HEK293T (cell line): ENCODE data around the gene STK40.

Experiments used
- CTCF ChIA-PET: fragments of 350-600 bp; formaldehyde crosslinking; extraction: SDS; loops from one replicate; lab custom pipeline; 2021; ENCODE audit warnings: antibody characterized with exemption, inconsistent platforms; lab: Yijun Ruan, JAX
- POLR2A ChIA-PET: fragments of 350-600 bp; formaldehyde crosslinking; extraction: SDS; loops from one replicate; lab custom pipeline; 2020; ENCODE audit warnings: antibody characterized with exemption, inconsistent platforms; lab: Yijun Ruan, JAX
- DNase-seq: peaks from one replicate; pipeline ENCODE4 v3.0.0; 2012; ENCODE audit warnings: mixed read lengths; ENCODE audit errors: extremely low spot score
- ARNT ChIP-seq: fragments of 450-650 bp; IDR thresholded peaks from 2 replicates; pipeline ENCODE4 v1.6.1; 2017; ENCODE audit warnings: mild to moderate bottlenecking
- BHLHE40 ChIP-seq: fragments of 450-650 bp; IDR thresholded peaks from 2 replicates; pipeline ENCODE4 v1.6.1; 2016; ENCODE audit warnings: mild to moderate bottlenecking, moderate library complexity, borderline replicate concordance
- CTBP1 ChIP-seq: fragments of 450-650 bp; IDR thresholded peaks from 2 replicates; pipeline ENCODE4 v1.6.1; 2016; ENCODE audit warnings: borderline replicate concordance
- ELF4 ChIP-seq: fragments of 450-650 bp; IDR thresholded peaks from 2 replicates; pipeline ENCODE4 v1.6.1; 2017; ENCODE audit warnings: antibody characterized with exemption
- FOXA1 ChIP-seq: fragments of 450-650 bp; IDR thresholded peaks from 2 replicates; pipeline ENCODE4 v1.6.1; 2016; ENCODE audit warnings: mild to moderate bottlenecking
- FOXK2 ChIP-seq: fragments of 450-650 bp; IDR thresholded peaks from 2 replicates; pipeline ENCODE4 v1.6.1; 2016; ENCODE audit warnings: mild to moderate bottlenecking
- FOXM1 ChIP-seq: fragments of 450-650 bp; IDR thresholded peaks from 2 replicates; pipeline ENCODE4 v1.6.1; 2017; ENCODE audit warnings: mild to moderate bottlenecking, borderline replicate concordance
- HDGF ChIP-seq: fragments of 450-650 bp; IDR thresholded peaks from 2 replicates; pipeline ENCODE4 v1.6.1; 2017; ENCODE audit warnings: antibody characterized with exemption, borderline replicate concordance
- L3MBTL2 ChIP-seq: fragments of 450-650 bp; conservative IDR thresholded peaks from 2 replicates; pipeline ENCODE4 v1.6.1; 2016; ENCODE audit warnings: mild to moderate bottlenecking
- LEF1 ChIP-seq: fragments of 450-650 bp; IDR thresholded peaks from 2 replicates; pipeline ENCODE4 v1.6.1; 2017; ENCODE audit warnings: mild to moderate bottlenecking, borderline replicate concordance
- NFRKB ChIP-seq: fragments of 450-650 bp; IDR thresholded peaks from 2 replicates; pipeline ENCODE4 v1.6.1; 2016; ENCODE audit warnings: mild to moderate bottlenecking, moderate library complexity
- SP1 ChIP-seq: fragments of 450-650 bp; IDR thresholded peaks from 2 replicates; pipeline ENCODE4 v1.6.1; 2017
- SUZ12 ChIP-seq: fragments of 450-650 bp; IDR thresholded peaks from 2 replicates; pipeline ENCODE4 v1.6.1; 2016; ENCODE audit warnings: mild to moderate bottlenecking
- TARDBP ChIP-seq: fragments of 450-650 bp; IDR thresholded peaks from 2 replicates; pipeline ENCODE4 v1.6.1; 2016
- ZNF384 ChIP-seq: fragments of 450-650 bp; IDR thresholded peaks from 2 replicates; pipeline ENCODE4 v1.6.1; 2016
- TF ChIP-seq, protein P1 (sequence below): fragments of 450-650 bp; IDR thresholded peaks from 2 replicates; pipeline ENCODE4 v1.6.1; 2016

Gene STK40

DNA sequence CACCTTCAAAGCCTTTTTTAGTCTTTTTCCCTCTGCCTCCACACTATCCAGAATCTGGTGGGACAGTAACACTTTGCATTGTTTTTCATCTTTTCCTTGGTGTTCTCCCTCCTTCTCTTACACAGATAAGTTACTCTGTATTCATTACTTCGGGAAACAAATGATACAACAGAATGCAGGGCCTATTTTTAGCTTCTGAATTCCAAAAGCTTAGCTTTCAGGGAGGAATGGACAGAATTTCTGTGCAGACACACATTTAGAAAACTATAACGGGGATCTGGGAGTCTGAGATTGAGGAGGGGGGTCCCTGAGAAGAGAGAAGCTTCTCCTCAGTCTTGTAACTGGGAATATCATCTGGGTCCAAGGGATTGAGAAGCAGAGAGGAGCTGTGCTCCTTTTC is 3.5 kb upstream of the STK40 start:
- ChIA-PET CTCF (no interaction called here), POLR2A (interaction anchor here (1.7 to 3.9 kb wide), 2 partner anchors 10 to 75 kb away, joined by 7 to 147 read pairs; partner anchors contain the start of genes LSM10 and MRPS15)
- TF ChIP-seq HDGF = no peak
- no peak for TF ChIP-seq L3MBTL2
- TF ChIP-seq CTBP1 = no peak
- TF ChIP-seq ELF4 = no peak
- TF ChIP-seq SP1 = no peak
- no peak for TF ChIP-seq FOXA1
- no peak for TF ChIP-seq BHLHE40
- no peak for TF ChIP-seq LEF1
- TF ChIP-seq TARDBP = no peak
- TF ChIP-seq FOXM1 = no peak
- TF ChIP-seq, protein P1, sequence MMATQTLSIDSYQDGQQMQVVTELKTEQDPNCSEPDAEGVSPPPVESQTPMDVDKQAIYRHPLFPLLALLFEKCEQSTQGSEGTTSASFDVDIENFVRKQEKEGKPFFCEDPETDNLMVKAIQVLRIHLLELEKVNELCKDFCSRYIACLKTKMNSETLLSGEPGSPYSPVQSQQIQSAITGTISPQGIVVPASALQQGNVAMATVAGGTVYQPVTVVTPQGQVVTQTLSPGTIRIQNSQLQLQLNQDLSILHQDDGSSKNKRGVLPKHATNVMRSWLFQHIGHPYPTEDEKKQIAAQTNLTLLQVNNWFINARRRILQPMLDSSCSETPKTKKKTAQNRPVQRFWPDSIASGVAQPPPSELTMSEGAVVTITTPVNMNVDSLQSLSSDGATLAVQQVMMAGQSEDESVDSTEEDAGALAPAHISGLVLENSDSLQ = no peak
- no peak for TF ChIP-seq SUZ12
- no peak for DNase-seq

DNA sequence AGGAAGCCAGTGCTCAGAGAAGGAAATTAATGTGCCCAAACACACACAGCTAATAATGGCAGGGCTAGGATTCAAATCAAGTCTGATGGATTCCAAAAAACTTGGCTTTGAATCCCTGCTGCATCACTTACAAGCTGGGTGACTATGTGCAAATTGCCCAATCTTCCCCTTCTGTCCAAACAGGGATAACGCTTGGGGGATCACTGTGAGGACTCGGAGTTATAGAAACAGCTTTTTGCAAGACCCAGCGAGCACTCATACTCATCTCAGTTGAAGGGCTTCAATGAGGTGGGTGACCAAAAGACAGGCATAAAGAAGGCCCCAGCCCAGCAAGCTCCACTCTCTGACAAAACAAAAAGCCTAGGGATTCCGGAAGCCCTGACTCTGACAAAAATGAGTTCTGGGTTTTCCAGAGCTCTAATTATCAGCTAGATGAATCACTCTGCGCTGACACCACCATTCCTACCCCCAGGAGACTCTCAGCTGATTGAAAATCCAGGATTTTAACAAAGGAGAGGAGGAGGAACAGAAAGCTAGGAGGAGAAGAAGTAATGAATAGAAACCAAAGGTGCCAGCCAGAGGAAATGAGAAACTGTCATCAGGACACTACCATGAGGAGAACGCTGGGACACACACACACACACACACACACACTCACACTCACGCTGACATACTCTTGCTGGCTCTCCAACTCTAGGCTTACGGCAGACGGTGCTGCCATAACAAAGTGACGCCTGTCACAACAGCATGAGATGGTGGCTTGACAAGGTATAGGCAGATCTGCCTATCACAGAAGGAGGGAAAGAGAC is 1.6 kb upstream of the STK40 start:
- POLR2A ChIA-PET = interaction anchor here (0.7 to 3.9 kb wide), 19 partner anchors 11 to 255 kb away, joined by 3 to 147 read pairs (median 4); partner anchors contain the start of genes LSM10, MRPS15, OSCP1 and THRAP3
- no peak for DNase-seq
- CTCF ChIA-PET = interaction anchor here (0.6 to 1.3 kb wide), 3 partner anchors 12 to 618 kb away, joined by 3 to 5 read pairs (median 5); partner anchors contain the start of gene CLSPN
- TF ChIP-seq BHLHE40 = no peak
- TF ChIP-seq ZNF384 = no peak
- no peak for TF ChIP-seq SUZ12
- TF ChIP-seq HDGF = no peak
- TF ChIP-seq FOXK2 = no peak
- no peak for TF ChIP-seq L3MBTL2
- no peak for TF ChIP-seq ARNT
- no peak for TF ChIP-seq ELF4
- TF ChIP-seq NFRKB = no peak
- no peak for TF ChIP-seq CTBP1
- no peak for TF ChIP-seq FOXA1
- no peak for TF ChIP-seq LEF1
- no peak for TF ChIP-seq SP1
- TF ChIP-seq TARDBP = no peak
- no peak for TF ChIP-seq FOXM1
- TF ChIP-seq, protein P1 = no peak

DNA sequence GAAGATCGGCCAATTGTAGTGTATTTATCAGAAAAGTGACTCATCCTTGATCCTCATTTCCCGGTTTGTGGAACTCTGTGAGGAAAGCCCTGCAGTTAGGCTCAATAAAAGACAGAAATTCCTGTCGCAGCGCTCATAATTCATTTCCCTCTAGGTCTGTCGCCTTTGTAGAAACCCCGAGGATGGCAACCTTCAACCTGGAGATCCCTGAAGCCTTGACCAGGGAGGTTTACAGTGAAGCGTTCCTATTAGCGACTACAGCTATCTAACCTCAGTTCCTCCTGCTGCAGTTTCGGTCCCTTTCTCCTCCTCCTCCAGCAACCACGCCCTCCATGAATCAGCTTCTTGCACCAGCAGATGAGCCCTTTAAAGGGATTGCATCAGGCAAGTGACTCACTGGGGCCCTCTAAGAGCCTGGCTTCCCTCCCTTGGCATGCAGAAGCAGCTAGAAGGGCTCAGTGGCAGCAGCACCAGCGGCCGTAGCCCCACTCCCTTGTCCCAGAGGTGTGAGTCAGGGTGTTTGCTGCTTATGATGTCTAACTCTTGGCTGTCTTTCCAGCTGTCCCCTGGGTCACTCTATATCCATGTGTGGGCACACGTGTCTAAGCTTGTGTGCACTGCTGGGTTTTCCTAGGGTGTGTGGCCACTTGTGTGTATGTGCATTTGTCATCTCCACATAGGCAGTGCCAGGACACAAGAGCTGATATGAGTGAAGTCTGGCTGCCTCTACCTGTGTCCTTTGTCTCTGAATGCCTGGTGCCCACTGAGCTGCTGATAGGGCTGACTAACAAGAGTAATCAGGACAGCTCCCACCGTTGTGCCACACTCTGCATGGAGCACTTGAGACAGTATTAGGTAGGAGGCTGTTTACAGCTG is 779 bp upstream of the STK40 start:
- POLR2A ChIA-PET = interaction anchor here (0.5 to 3.9 kb wide), 23 partner anchors 10 to 255 kb away, joined by 3 to 147 read pairs (median 4); partner anchors contain the start of genes LSM10, MRPS15, OSCP1 and SH3D21
- TF ChIP-seq, protein P1 = peak; percentile 61
- TF ChIP-seq L3MBTL2 = no peak; the same call in 1 of the 2 replicates
- peak; percentile 78 for DNase-seq
- CTCF ChIA-PET = interaction anchor here (0.6 to 1.3 kb wide), 3 partner anchors 13 to 617 kb away, joined by 3 to 5 read pairs (median 5); partner anchors contain the start of gene CLSPN

DNA sequence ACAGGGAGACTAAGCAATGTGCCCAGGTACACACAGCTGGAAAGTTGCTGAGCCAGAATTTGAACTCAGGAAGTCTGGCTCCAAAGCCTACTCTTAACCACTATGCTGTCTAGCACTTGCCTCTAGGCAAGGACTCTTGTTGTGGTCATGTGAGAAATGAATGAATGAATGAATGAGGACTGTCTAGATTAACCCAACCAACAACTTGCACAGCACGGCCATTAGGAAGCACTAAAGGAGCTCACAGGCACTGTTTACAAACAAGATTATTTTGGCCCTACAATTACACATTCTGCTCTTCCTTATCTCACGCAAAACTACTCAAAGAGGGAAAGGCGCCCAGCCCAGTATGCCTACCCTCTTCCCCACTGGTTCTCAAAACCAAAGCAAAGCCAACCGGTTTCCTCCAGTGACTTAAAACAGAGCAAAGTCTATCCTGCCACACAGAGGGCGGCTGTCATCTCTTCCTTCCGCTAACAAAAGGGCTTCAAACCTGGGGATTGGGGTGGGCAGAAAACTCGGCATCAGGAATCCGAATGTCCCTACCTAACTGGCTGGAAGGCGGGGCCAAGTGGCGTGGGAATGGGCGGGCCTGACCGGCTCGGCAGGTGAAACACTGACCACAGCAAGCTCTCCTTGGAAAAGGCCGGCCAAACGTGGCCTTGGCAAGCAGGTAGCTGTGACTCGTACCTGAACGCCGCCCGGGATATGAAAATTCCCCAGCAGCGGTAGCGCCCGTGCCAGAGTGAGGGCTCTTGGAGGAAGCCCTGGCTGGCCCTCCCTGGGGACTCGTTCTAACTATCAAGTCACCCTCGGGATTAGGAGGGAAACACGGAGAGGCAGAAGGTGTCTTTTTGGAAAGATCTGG is 948 bp downstream of the STK40 start:
- DNase-seq = peak; percentile 28
- ChIA-PET POLR2A (interaction anchor here (0.6 to 1.4 kb wide), 4 partner anchors 8 to 116 kb away, joined by 3 to 7 read pairs (median 5); partner anchors contain the start of gene LSM10), CTCF (interaction anchor here (0.6 kb wide), 1 partner anchor 12 kb away, joined by 7 read pairs; no protein-coding TSS in a partner anchor)
- TF ChIP-seq, protein P1 = no peak
- TF ChIP-seq FOXK2 (no peak), FOXA1 (no peak), SUZ12 (no peak), LEF1 (no peak), CTBP1 (no peak), NFRKB (no peak), ARNT (no peak), HDGF (no peak), FOXM1 (no peak), ELF4 (no peak), BHLHE40 (no peak), SP1 (no peak), ZNF384 (no peak), TARDBP (no peak)
